GM10248 (cell line): ENCODE data around the gene KLF14.
"Not testable (repeated sequence)": the region's sequence is repeated elsewhere in the genome, so short reads cannot be mapped to it uniquely, and the experiment has no call there.

ENCODE experiments used
- CTCF ChIA-PET: fragments of 300-600 bp; sonication (Branson Sonifier 250); formaldehyde crosslinking; extraction: SDS; loops from one replicate; lab custom pipeline; 2021; ENCODE audit warnings: antibody characterized with exemption; lab: Yijun Ruan, JAX
- POLR2A ChIA-PET: fragments of 350-650 bp; sonication (Branson Sonifier 250); formaldehyde crosslinking; extraction: SDS; loops from one replicate; lab custom pipeline; 2020; ENCODE audit warnings: antibody characterized with exemption; lab: Yijun Ruan, JAX
- DNase-seq: peaks from one replicate; pipeline ENCODE4 v3.0.0; 2012; ENCODE audit errors: extremely low spot score
- TF ChIP-seq, protein P1 (sequence below): IDR thresholded peaks from 2 replicates; pipeline ENCODE4 v1.5.1; 2012; ENCODE audit warnings: mild to moderate bottlenecking, low read depth; ENCODE audit errors: extremely low read depth, missing control alignments, control extremely low read depth

The KLF14 gene

DNA sequence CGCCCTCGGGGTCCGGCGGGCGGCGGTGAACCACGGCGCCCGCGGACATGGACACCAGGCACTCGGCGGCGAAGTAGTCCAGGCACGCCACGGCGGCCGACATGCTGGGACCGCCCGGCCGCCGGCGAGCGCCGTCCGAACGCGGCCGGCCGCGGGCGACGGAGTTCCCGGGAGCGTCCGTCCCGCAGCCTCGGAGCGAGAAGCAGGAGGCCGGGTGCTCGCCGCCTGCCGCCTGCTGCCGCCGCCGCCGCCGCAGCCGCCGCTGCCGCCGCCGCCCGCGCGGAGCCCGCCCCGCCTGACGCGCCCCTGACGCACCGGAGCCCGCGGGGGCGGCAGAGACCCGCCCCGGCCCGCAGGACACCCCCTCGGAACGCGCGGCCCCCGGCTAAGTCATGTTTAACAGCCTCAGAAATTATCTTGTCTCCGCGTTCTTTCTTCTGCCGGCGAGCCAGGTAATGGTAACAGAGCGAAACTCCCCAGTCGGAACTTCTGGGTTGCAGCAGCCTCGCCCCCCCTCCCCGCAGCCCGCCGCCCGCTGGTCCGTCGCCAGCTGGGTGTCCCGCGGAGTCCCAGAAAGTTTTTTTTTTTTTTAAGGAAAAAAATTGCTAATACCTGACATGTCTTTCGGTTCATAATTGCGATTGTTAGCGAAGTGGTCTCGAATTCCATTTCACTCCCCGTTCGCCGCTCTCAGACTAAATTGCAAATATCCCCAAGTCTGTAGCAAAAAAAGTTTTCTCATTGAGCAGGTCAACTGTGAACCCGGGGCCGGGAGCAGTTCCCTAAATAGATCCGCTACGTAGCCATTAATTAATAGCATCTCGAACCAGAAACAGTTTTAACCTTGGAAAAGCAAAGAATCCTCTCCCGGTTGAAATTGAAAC, at the start of gene KLF14:
KLF14 (minus strand) TSS at position 277 of the 884 bp plus-strand sequence; CDS start at position 103, 174 bp downstream.
- CTCF ChIA-PET: interaction anchor here (1.1 to 3.6 kb wide), 4 partner anchors 10 to 24 kb away, joined by 4 to 25 read pairs (median 8); no protein-coding TSS in a partner anchor
- TF ChIP-seq, protein P1, sequence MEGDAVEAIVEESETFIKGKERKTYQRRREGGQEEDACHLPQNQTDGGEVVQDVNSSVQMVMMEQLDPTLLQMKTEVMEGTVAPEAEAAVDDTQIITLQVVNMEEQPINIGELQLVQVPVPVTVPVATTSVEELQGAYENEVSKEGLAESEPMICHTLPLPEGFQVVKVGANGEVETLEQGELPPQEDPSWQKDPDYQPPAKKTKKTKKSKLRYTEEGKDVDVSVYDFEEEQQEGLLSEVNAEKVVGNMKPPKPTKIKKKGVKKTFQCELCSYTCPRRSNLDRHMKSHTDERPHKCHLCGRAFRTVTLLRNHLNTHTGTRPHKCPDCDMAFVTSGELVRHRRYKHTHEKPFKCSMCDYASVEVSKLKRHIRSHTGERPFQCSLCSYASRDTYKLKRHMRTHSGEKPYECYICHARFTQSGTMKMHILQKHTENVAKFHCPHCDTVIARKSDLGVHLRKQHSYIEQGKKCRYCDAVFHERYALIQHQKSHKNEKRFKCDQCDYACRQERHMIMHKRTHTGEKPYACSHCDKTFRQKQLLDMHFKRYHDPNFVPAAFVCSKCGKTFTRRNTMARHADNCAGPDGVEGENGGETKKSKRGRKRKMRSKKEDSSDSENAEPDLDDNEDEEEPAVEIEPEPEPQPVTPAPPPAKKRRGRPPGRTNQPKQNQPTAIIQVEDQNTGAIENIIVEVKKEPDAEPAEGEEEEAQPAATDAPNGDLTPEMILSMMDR: no peak
- POLR2A ChIA-PET: interaction anchor here (0.6 kb wide), 1 partner anchor 698 kb away, joined by 5 read pairs; no protein-coding TSS in a partner anchor
- DNase-seq: peak; percentile 64

DNA sequence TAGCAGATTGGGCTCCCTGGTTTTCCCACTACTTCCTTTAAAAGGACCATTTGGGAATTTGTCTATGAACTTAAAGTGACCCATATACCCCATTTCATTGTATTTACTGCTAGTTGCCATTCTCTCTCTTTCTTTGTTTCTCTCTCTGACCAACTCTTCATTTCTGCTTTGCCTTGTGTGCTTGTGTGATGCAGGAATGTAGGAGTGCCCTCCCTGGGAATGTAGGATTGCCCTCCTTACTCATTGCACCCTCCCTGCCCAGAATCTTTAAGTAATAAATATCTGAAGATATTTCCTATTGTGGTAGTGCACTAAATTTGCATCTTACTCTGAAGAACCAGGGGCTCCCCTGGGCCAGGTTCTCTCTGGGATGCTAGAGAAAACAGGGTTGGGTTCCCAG, 47.3 kb upstream of the KLF14 start:
- DNase-seq: no peak
- TF ChIP-seq, protein P1: no peak
- ChIA-PET POLR2A (no interaction called here), CTCF (interaction anchor here (0.9 kb wide), 1 partner anchor 29 kb away, joined by 3 read pairs; no protein-coding TSS in a partner anchor)

DNA sequence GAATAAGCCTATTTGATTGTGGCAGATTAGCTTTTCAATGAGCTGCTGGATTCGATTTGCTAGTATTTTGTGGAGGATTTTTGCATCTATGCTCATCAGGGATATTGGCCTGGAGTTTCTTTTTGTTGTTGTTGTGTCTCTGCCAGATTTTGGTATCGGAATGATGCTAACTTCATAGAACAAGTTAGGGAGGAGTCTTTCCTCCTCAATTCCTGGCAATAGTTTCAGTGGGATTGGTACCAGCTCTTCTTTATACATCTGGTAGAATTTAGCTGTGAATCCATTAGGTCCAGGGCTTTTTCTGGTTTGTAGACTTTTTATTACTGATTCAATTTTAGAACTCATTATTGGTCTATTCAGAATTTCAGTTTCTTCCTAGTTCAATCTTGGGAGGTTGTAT, 43.4 kb upstream of the KLF14 start:
- no peak for DNase-seq
- ChIA-PET POLR2A (no interaction called here), CTCF (no interaction called here)
- TF ChIP-seq, protein P1: no peak

DNA sequence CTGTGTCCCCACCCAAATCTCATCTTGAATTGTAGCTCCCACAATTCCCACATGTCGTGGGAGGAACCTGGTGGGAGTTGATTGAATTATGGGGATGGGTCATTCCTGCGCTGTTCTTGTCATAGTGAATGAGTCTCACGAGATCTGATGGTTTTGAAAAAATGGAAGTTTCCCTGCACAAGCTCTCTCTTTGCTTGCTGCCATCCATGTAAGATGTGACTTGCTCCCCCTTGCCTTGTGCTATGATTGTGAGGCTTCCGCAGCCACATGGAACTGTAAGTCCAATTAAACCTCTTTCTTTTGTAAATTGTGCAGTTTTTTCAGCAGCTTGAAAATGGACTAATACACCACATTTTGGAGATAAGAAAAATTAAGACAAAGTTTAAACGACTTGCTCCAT, 38.4 kb upstream of the KLF14 start:
- CTCF ChIA-PET: interaction anchor here (1.3 to 1.5 kb wide), 2 partner anchors 14 to 15 kb away, joined by 3 to 4 read pairs; no protein-coding TSS in a partner anchor
- POLR2A ChIA-PET, DNase-seq: not testable (repeated sequence)

DNA sequence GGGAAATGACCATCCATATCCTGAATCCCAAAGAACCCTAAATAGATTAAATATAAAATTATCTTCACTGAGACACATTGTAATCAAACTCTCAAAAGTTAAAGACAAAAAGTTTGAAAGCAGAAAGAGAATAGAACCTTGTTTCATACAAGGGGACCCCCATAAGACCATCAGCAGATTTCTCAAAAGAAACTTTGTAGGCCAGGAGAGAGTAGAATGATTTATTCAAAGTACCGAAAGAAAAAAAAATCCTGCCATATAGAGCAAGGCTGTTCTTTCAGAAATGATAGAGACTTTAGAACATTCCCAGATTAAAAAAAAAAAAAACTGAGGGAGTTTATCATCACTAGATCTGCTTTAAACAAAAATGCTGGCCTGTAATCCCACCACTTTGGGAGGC, 34.8 kb upstream of the KLF14 start:
- TF ChIP-seq, protein P1: no peak
- POLR2A ChIA-PET: no interaction called here

DNA sequence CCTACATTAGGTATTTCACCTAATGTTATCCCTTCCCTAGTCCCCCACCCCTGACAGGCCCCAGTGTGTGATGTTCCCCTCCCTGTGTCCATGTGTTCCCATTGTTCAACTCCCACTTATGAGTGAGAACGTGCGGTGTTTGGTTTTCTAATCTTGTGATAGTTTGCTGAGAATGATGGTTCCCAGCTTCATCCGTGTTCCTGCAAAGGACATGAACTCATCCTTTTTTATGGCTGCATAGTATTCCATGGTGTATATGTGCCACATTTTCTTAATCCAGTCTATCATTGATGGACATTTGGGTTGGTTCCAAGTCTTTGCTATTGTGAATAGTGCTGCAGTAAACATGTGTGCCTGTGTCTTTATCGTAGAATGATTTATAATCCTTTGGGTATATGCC, 30.6 kb upstream of the KLF14 start:
- DNase-seq, CTCF ChIA-PET, POLR2A ChIA-PET: not testable (repeated sequence)

More for the DNA sequence above, 34.8 kb upstream of the KLF14 start:
- no peak for DNase-seq
- CTCF ChIA-PET: no interaction called here

DNA sequence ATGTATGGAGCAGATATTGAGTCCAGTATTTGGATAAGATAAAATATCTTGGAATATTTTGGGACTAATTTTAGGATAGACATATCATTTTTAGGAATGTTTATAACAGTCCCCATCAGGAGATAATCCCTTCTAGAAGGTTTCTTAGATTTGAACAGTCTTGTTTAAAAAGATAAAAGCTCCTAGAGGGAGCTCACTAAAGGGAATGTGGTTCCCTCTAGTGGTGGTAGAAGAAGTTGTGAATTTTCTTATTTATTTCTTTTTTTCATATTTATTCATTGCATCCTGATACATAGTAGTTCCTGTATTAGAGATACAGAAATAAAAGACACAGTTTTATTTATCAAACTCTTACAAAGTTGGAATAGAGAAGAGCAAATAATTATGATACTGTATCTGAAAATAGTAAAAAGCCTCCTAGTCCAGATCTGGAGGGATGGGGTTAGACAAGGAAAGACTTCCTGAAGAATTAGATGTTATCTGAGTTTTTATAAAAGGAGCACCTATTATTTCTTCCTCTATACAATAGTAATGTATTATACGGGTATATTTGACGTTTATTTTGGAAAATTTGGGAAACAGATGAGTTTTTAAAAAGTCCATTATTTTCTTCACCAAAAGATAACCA, 24.5 kb upstream of the KLF14 start:
- DNase-seq: peak; percentile 48
- ChIA-PET POLR2A (interaction anchor here (0.6 kb wide), 1 partner anchor 21 kb away, joined by 4 read pairs; no protein-coding TSS in a partner anchor), CTCF (interaction anchor here (0.6 to 3.4 kb wide), 35 partner anchors 9 to 735 kb away, joined by 3 to 34 read pairs (median 4); partner anchors contain the start of genes KLF14 and KLHDC10)
- TF ChIP-seq, protein P1: peak; percentile 37
